ENCODE data around the gene ERG.

- TF ChIP-seq CTCF (conservative IDR thresholded peaks at IDR 0.05; ENCODE audit: low read length) (no peak), EZH2phosphoT487 (IDR thresholded peaks at IDR 0.05; ENCODE audit: borderline replicate concordance, low read depth, low read length) (no peak)
Observed at GRCh38 chr21:38416791-38417190, 81.5 kb downstream of the ERG start.

All from OCI-LY7 (cell line).